EL (cell line): ENCODE results near the gene MUTYH.
"Not testable (repeated sequence)": the region's sequence is repeated elsewhere in the genome, so short reads cannot be mapped to it uniquely, and the experiment has no call there.

Experiments
- DNase-seq: peaks from one replicate; pipeline ENCODE4 v3.0.0-alpha.2; 2016

MUTYH gene

GRCh38 chr1:45339789-45340558 is at the start of gene MUTYH, which contains the start of gene TOE1:
MUTYH (minus strand) TSS chr1:45340440; CDS start chr1:45334505, 5,935 bp downstream.
TOE1 (plus strand) TSS chr1:45340170; CDS start chr1:45340253, 83 bp downstream.
- DNase-seq = peak; percentile 96

GRCh38 chr1:45386219-45386618 is 46.0 kb upstream of the MUTYH start:
- DNase-seq = no peak

GRCh38 chr1:45385302-45385701 is 45.1 kb upstream of the MUTYH start:
- DNase-seq = no peak

GRCh38 chr1:45384213-45384612 is 44.0 kb upstream of the MUTYH start:
- DNase-seq = not testable (repeated sequence)

- DNase-seq = no peak
Observed at GRCh38 chr1:45383191-45383590, 43.0 kb upstream of the MUTYH start.

- DNase-seq = no peak
Observed at GRCh38 chr1:45381243-45381642, 41.0 kb upstream of the MUTYH start.

- DNase-seq = no peak
Observed at GRCh38 chr1:45380730-45381129, 40.5 kb upstream of the MUTYH start.

- no peak for DNase-seq
Observed at GRCh38 chr1:45380125-45380524, 39.9 kb upstream of the MUTYH start.

GRCh38 chr1:45379524-45379923 is 39.3 kb upstream of the MUTYH start:
- DNase-seq = no peak

GRCh38 chr1:45378184-45378583 is 37.9 kb upstream of the MUTYH start:
- DNase-seq = no peak

GRCh38 chr1:45375104-45376090 is 35.2 kb upstream of the MUTYH start:
- DNase-seq = peak; percentile 11

- DNase-seq = no peak
Observed at GRCh38 chr1:45373573-45373972, 33.3 kb upstream of the MUTYH start.

GRCh38 chr1:45370575-45370974 is 30.3 kb upstream of the MUTYH start:
- no peak for DNase-seq

- DNase-seq = no peak
Observed at GRCh38 chr1:45365051-45365450, 24.8 kb upstream of the MUTYH start.

GRCh38 chr1:45364294-45364693 is 24.1 kb upstream of the MUTYH start:
- no peak for DNase-seq

GRCh38 chr1:45360981-45361380 is 20.7 kb upstream of the MUTYH start:
- DNase-seq = peak; percentile 60

GRCh38 chr1:45359882-45360513 is 19.8 kb upstream of the MUTYH start:
- DNase-seq = peak; percentile 62

- no peak for DNase-seq
Observed at GRCh38 chr1:45356186-45356585, 15.9 kb upstream of the MUTYH start.

GRCh38 chr1:45355683-45356082 is 15.4 kb upstream of the MUTYH start:
- DNase-seq = no peak

- DNase-seq = no peak
Observed at GRCh38 chr1:45354838-45355237, 14.6 kb upstream of the MUTYH start.

- no peak for DNase-seq
Observed at GRCh38 chr1:45353685-45354084, 13.4 kb upstream of the MUTYH start.

- DNase-seq = no peak
Observed at GRCh38 chr1:45351508-45351907, 11.3 kb upstream of the MUTYH start.
